Measurements from ENCODE around the gene AADACL4. TPM values are rescaled to one million over a fixed set of nuclear protein-coding genes. Genes with fewer than 3 reads are reported as not detected.
"Not testable (repeated sequence)": the region's sequence is repeated elsewhere in the genome, so short reads cannot be mapped to it uniquely, and the experiment has no call there.

AADACL4 gene
- polyA plus RNA-seq, 1 donor, result not detected

GRCh38 chr1:12711536-12711935, 67.7 kb downstream of the AADACL4 start:
- no CpG with 5 or more reads among the region's 3 CpGs for WGBS (ENCODE audit: insufficient coverage, low lambda C conversion rate)
- H3K27ac ChIP-seq (ENCODE audit: low read length), result no peak overlapping the region
- no peaks in the 10 kb centered on the region for H3K9me3 ChIP-seq (ENCODE audit: control insufficient read depth, low read depth, low read length)
- H3K4me1 ChIP-seq (ENCODE audit: control insufficient read depth, insufficient read depth, low read length), result peaks cover 16% of the 10 kb centered on the region
- H3K27me3 ChIP-seq (ENCODE audit: control insufficient read depth, insufficient read depth, low read length), result no peaks in the 10 kb centered on the region
- no peak overlapping the region for H3K4me3 ChIP-seq (ENCODE audit: low read length)
- H3K36me3 ChIP-seq (ENCODE audit: control insufficient read depth, insufficient read depth, low read length), result no peaks in the 10 kb centered on the region
- no peak for DNase-seq

GRCh38 chr1:12712076-12712475, 68.2 kb downstream of the AADACL4 start:
- no CpG with 5 or more reads among the region's 1 CpG for WGBS (ENCODE audit: insufficient coverage, low lambda C conversion rate)
- no peak for DNase-seq
- Histone ChIP-seq H3K27ac (ENCODE audit: low read length) (no peak overlapping the region), H3K27me3 (ENCODE audit: control insufficient read depth, insufficient read depth, low read length) (no peaks in the 10 kb centered on the region), H3K4me1 (ENCODE audit: control insufficient read depth, insufficient read depth, low read length) (peaks cover 16% of the 10 kb centered on the region), H3K4me3 (ENCODE audit: low read length) (no peak overlapping the region), H3K36me3 (ENCODE audit: control insufficient read depth, insufficient read depth, low read length) (no peaks in the 10 kb centered on the region), H3K9me3 (ENCODE audit: control insufficient read depth, low read depth, low read length) (no peaks in the 10 kb centered on the region)

GRCh38 chr1:12712929-12713328, 69.0 kb downstream of the AADACL4 start:
- 100% methylated on average over 1 of the region's 8 CpGs for WGBS (ENCODE audit: insufficient coverage, low lambda C conversion rate)
- no peaks in the 10 kb centered on the region for H3K9me3 ChIP-seq (ENCODE audit: control insufficient read depth, low read depth, low read length)

DNA sequence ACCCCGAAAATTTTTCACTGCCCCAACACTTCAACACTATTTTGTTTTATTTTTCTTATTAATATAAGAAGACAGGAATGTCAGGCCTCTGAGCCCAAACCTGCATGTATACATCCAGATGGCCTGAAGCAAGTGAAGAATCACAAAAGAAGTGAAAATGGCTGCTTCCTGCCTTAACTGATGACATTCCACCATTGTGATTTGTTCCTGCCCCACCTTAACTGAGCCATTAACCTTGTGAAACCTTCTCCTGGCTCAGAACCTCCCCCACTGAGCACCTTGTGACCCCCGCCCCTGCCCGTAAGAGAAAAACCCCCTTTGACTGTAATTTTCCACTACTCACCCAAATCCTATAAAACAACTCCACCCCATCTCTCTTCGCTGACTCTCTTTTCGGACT, 69.8 kb downstream of the AADACL4 start:
- not testable (repeated sequence) for H3K27ac ChIP-seq (ENCODE audit: low read length); H3K4me3 ChIP-seq (ENCODE audit: low read length); H3K27me3 ChIP-seq (ENCODE audit: control insufficient read depth, insufficient read depth, low read length); DNase-seq; H3K9me3 ChIP-seq (ENCODE audit: control insufficient read depth, low read depth, low read length); H3K36me3 ChIP-seq (ENCODE audit: control insufficient read depth, insufficient read depth, low read length)
- peaks cover 13% of the 10 kb centered on the region for H3K4me1 ChIP-seq (ENCODE audit: control insufficient read depth, insufficient read depth, low read length)
- WGBS (ENCODE audit: insufficient coverage, low lambda C conversion rate), result 100% methylated on average over 1 of the region's 5 CpGs

More at GRCh38 chr1:12712929-12713328, 69.0 kb downstream of the AADACL4 start:
- H3K4me1 ChIP-seq (ENCODE audit: control insufficient read depth, insufficient read depth, low read length), result peaks cover 13% of the 10 kb centered on the region
- no peak overlapping the region for H3K27ac ChIP-seq (ENCODE audit: low read length)
- no peak overlapping the region for H3K4me3 ChIP-seq (ENCODE audit: low read length)
- DNase-seq, result no peak
- H3K27me3 ChIP-seq (ENCODE audit: control insufficient read depth, insufficient read depth, low read length), result no peaks in the 10 kb centered on the region
- no peaks in the 10 kb centered on the region for H3K36me3 ChIP-seq (ENCODE audit: control insufficient read depth, insufficient read depth, low read length)

GRCh38 chr1:12714710-12715475, 71.0 kb downstream of the AADACL4 start:
- Histone ChIP-seq H3K9me3 (ENCODE audit: control insufficient read depth, low read depth, low read length) (no peaks in the 10 kb centered on the region), H3K4me1 (ENCODE audit: control insufficient read depth, insufficient read depth, low read length) (peaks cover 5% of the 10 kb centered on the region), H3K4me3 (ENCODE audit: low read length) (no peak overlapping the region), H3K27ac (ENCODE audit: low read length) (no peak overlapping the region), H3K36me3 (ENCODE audit: control insufficient read depth, insufficient read depth, low read length) (no peaks in the 10 kb centered on the region), H3K27me3 (ENCODE audit: control insufficient read depth, insufficient read depth, low read length) (no peaks in the 10 kb centered on the region)
- WGBS (ENCODE audit: insufficient coverage, low lambda C conversion rate), result no CpG with 5 or more reads among the region's 3 CpGs
- DNase-seq, result no peak

DNA sequence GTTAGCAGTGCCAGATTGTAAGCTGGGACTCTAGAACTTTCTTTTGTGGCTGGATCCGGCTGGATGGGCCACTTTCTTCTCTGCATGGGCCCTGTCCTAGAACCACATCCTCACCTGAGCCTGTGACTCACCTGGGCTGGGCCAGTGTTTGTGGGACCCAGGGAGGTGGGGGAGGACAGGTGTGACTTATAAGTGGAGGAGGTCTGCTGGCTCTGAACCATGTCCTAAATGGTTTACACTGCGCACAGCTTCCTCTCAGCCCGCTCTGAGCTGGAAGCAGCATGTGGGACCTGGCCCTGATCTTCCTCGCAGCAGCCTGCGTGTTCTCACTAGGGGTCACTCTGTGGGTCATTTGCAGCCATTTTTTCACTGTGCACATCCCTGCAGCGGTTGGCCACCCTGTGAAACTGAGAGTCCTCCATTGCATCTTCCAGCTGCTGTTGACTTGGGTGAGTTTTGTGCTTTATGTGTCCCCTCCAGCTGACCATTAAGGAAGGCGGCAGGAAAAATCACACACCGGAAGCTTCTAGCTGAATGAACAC, 72.1 kb downstream of the AADACL4 start, which contains the start of gene AADACL3:
Gene AADACL3, plus strand, starts transcription at position 215 of the 542 bp plus-strand sequence. Its CDS starts 67 bp downstream, at position 282.
- Histone ChIP-seq H3K27me3 (ENCODE audit: control insufficient read depth, insufficient read depth, low read length) (no peaks in the 10 kb centered on the region), H3K9me3 (ENCODE audit: control insufficient read depth, low read depth, low read length) (no peaks in the 10 kb centered on the region), H3K27ac (ENCODE audit: low read length) (no peak within 1 kb of the TSS), H3K4me1 (ENCODE audit: control insufficient read depth, insufficient read depth, low read length) (no peaks in the 10 kb centered on the region), H3K36me3 (ENCODE audit: control insufficient read depth, insufficient read depth, low read length) (no peaks in the 10 kb centered on the region), H3K4me3 (ENCODE audit: low read length) (no peak within 1 kb of the TSS)
- WGBS (ENCODE audit: insufficient coverage, low lambda C conversion rate), result no CpG with 5 or more reads among the region's 8 CpGs
- no peak for DNase-seq

Other genes starting within 250 kb of the AADACL4 start
- 42.0 TPM for gene DHRS3, start 25.9 kb upstream of the AADACL4 start, polyA plus RNA-seq
- gene AADACL3, start 72.0 kb downstream of the AADACL4 start, polyA plus RNA-seq, result not detected
- 0.03 TPM for gene CFAP107, start 102.1 kb downstream of the AADACL4 start, polyA plus RNA-seq
- not detected for gene PRAMEF12, start 129.7 kb downstream of the AADACL4 start, polyA plus RNA-seq
- gene PRAMEF1, start 147.3 kb downstream of the AADACL4 start, polyA plus RNA-seq, result not detected
- not detected for gene PRAMEF11, start 187.3 kb downstream of the AADACL4 start, polyA plus RNA-seq
- not detected for gene HNRNPCL1, start 204.6 kb downstream of the AADACL4 start, polyA plus RNA-seq
- gene PRAMEF2, start 213.0 kb downstream of the AADACL4 start, polyA plus RNA-seq, result not detected
- not detected for gene PRAMEF4, start 242.1 kb downstream of the AADACL4 start, polyA plus RNA-seq

All from large intestine (tissue), 3 donors.